RWPE1 (cell line): ENCODE results near the gene STX18.

Experiments
- CTCF ChIA-PET: fragments of 350-600 bp; sonication (Branson Sonifier 250); formaldehyde crosslinking; extraction: SDS; loops from one replicate; lab custom pipeline; 2021; lab: Yijun Ruan, JAX
- POLR2A ChIA-PET: fragments of 400-600 bp; formaldehyde crosslinking; extraction: SDS; loops from one replicate; lab custom pipeline; 2020; ENCODE audit warnings: antibody characterized with exemption; ENCODE audit not compliant: low non-redundant PET; lab: Yijun Ruan, JAX
- DNase-seq: peaks from one replicate; pipeline ENCODE4 v3.0.0; 2012; ENCODE audit warnings: low spot score
- H3K27ac ChIP-seq: fragments of 450-650 bp; 2 replicates; pipeline ENCODE4 v1.5.1; 2017
- TF ChIP-seq, protein P1 (sequence below): fragments of 450-650 bp; conservative IDR thresholded peaks from 2 replicates; pipeline ENCODE4 v1.5.1; 2017; ENCODE audit warnings: low read depth, mild to moderate bottlenecking

STX18 gene

DNA sequence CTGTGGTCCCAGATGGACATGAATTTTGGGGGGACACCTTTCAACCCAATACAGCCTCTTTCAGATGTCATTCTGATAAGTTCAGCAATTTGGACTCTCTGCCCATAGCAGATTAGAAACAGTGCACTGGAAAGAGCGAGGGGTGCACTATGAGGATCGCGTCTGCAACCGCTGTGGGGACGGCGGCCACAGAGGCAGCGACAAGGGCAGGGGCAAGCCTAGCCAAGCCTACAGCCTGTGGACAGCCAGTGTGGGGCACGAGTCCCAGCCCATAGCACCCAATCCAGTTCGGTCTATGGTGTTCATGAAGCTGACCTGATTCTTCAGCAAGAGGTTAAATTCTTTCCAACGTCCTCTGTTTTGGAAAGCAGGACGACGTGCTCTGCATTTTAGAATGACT is 164.7 kb downstream of the STX18 start:
- TF ChIP-seq, protein P1, sequence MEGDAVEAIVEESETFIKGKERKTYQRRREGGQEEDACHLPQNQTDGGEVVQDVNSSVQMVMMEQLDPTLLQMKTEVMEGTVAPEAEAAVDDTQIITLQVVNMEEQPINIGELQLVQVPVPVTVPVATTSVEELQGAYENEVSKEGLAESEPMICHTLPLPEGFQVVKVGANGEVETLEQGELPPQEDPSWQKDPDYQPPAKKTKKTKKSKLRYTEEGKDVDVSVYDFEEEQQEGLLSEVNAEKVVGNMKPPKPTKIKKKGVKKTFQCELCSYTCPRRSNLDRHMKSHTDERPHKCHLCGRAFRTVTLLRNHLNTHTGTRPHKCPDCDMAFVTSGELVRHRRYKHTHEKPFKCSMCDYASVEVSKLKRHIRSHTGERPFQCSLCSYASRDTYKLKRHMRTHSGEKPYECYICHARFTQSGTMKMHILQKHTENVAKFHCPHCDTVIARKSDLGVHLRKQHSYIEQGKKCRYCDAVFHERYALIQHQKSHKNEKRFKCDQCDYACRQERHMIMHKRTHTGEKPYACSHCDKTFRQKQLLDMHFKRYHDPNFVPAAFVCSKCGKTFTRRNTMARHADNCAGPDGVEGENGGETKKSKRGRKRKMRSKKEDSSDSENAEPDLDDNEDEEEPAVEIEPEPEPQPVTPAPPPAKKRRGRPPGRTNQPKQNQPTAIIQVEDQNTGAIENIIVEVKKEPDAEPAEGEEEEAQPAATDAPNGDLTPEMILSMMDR = no peak
- H3K27ac ChIP-seq = no peak overlapping the region
- ChIA-PET CTCF (no interaction called here), POLR2A (no interaction called here)
- no peak for DNase-seq

DNA sequence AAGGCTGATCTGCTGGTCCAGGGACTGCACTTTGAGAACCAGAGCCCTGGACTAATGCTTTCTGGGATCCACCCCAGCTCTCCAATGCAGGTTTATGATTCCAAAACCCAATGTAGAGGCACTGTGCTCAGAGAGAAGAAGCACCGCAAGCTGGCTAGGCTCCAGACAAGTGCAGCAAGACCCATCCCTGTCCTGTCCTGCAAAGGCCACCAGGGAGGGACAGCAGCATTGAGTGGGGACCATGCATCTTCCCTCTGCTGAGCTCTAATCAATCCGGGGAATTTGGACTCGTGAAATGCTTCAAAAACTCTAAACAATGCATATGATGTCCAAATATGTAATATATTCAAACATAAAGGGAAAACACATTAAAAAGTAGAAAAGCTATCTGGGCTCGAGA is 165.8 kb downstream of the STX18 start:
- no peak overlapping the region for H3K27ac ChIP-seq
- DNase-seq = no peak
- ChIA-PET POLR2A (no interaction called here), CTCF (no interaction called here)
- TF ChIP-seq, protein P1 = no peak

DNA sequence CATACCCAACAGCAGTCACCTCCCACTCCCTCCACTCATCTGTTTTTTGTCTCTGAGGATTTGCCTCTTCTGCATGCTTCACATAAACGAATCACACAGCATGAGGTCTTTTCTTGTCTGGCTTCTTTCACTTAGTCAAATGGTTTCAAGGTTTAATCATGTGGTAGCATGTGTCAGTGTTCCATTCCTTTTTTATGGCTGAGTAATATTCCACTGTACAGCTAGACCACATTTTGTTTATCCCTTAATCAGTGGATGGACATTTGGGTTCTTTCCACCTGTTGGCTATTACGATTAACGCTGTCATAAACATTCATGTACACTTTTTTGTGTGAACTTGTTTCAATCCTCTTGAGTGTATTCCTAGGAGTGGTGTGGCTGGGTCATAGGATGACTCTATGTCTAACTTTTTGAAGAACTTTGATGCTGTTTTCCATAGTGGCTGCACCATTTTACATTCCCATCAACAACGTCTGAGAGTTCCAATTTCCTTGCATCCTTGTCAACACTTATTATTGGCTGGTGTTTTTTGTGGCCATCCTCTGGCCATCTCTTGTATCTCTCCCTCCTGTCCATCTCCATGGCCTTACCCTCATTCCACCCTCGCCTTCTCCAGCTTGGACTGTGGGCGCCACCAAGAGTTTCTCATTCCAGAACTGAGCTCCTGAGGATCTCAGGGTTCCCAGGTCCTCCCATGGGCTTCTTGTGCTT is 167.3 kb downstream of the STX18 start:
- DNase-seq = no peak
- no peak overlapping the region for H3K27ac ChIP-seq
- ChIA-PET CTCF (no interaction called here), POLR2A (no interaction called here)
- TF ChIP-seq, protein P1 = no peak
